Activated naive CD8-positive, alpha-beta T cell treated with anti-CD3 and anti-CD28 coated beads for 36 hours (primary cell): ENCODE data around the gene RNASE8. TPM values are rescaled to one million over a fixed set of nuclear protein-coding genes. Genes with fewer than 3 reads are reported as not detected.

ENCODE experiments used
- DNase-seq: peaks from one replicate; pipeline ENCODE4 v3.0.0; 2021
- H3K27ac Mint-ChIP-seq: one replicate; pipeline ENCODE4 v1.8.0; 2022; ENCODE audit warnings: mild to moderate bottlenecking, moderate library complexity, mixed read lengths
- H3K27me3 Mint-ChIP-seq: one replicate; pipeline ENCODE4 v1.8.0; 2022; ENCODE audit warnings: mild to moderate bottlenecking, mixed read lengths
- H3K36me3 Mint-ChIP-seq: one replicate; pipeline ENCODE4 v1.8.0; 2021; ENCODE audit warnings: mild to moderate bottlenecking, mixed read lengths
- H3K4me1 Mint-ChIP-seq: one replicate; pipeline ENCODE4 v1.8.0; 2021; ENCODE audit warnings: mixed read lengths
- H3K4me3 Mint-ChIP-seq: one replicate; pipeline ENCODE4 v1.8.0; 2022; ENCODE audit warnings: mild to moderate bottlenecking, moderate library complexity, mixed read lengths
- H3K9me3 Mint-ChIP-seq: one replicate; pipeline ENCODE4 v1.8.0; 2022; ENCODE audit warnings: mixed read lengths
- total RNA-seq, 2 experiments: library from RNA; stranded (reverse); gene quantifications; one replicate each; pipeline ENCODE4 v1.2.3, GENCODE V29; 2021

RNASE8 gene
- total RNA-seq, 2 experiments from 2014 or later = not detected

DNA sequence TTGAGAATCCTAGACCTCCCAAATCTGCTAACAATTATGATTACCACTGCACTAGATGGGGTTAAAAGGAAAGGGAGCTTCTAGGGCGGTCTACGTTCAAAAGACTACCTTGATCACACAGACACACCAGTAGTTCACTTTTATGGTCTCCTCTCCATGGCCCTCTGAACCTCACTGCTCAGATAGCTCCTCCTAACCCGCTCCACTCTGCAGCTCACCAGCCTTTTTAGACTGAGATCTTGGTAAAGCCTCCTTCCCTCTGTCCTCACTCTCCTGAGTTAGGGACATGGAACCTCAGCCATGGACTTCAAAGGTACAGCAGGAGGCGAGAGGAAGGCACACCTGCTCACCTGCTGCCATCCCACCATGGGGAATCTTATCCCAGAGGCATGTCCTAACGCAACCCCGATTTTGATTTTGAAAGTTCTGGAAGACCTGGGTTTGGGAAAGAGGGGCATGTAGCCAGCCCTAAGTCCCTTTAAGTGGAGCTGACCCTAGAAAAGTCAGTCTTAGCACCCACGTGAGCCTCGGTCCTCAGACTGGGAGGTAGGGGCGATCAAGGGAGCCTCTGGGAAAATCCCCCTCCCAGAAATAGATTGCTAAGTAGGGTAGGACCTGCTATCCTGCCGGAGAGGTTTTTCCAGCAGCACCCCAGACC lies 39.5 kb downstream of the RNASE8 start:
- Mint-ChIP-seq H3K27me3 (no peaks in the 10 kb centered on the region), H3K9me3 (no peaks in the 10 kb centered on the region), H3K27ac (no peak overlapping the region), H3K4me1 (peaks cover 25% of the 10 kb centered on the region), H3K4me3 (peak overlapping the region; percentile 69), H3K36me3 (no peaks in the 10 kb centered on the region)
- DNase-seq = no peak

DNA sequence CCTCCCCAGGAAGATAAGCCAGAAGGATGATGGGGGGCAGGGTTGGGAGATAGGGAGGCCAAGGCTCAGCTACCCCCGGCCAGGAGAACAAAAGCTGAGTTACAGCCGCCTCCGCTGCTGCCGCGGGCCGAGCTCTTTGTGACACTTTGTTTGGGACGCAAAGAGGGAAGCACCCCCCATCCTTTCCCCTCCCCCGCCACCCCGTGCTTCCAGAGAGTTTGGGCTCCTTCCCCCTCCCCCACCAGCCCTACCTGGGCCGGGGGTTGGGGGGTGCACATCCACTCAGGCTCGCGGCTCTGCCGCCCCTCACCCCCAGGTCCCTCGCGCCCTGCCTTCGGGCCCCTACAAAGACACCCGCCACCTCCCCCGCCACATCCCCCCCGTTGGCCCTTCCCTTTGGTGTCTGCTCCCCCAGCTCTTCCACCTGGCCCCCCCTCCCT lies 40.0 kb downstream of the RNASE8 start:
- Mint-ChIP-seq H3K4me3 (peak overlapping the region; percentile 69), H3K27ac (no peak overlapping the region)

DNA sequence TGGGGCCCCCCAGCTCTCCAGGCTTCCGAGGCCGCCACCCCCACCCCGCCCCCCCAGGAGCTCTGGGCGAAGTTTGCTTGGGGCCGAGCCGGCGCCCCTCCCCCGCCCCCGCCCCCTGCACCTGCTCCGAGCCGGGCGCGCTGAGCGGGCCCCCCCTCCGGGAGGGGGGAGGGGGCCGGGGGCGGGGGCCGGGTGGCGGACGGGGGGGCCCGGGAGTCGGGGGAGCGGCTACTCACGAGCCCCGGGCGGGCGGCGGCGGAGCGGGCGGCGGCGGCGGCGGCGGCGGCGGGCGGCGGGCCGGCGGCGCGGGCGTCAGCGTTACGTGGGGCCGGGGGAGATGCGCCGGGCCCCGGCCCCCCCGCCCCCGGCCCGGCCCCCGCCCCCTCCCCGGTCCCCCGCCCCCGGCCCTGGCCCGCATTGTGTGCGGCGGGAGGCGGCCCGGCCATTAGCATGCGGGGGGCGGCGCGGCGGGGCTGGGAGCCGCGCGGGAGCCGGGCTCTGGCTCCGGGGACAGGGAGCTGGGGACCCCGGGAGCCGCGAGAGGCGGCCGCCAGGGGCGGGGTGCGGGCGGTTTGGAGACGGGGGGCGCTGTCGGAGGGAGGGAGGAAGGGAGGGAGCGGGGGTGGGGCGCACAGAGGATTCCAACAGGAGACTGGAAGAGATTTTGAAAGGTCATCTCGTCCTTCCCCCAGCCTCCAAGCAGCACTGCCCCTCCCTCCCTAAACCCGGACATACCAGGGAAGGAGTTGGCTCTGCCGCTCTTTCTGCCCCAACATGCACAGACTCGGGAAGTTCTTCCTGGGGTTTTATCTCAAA lies 40.7 kb downstream of the RNASE8 start, which contains the start of gene ZNF219:
Gene ZNF219 (minus strand): TSS at position 580 of the 816 bp plus-strand sequence. CDS start 5,064 bp downstream, outside the sequence.
- Mint-ChIP-seq H3K4me1 (peaks cover 27% of the 10 kb centered on the region), H3K9me3 (no peaks in the 10 kb centered on the region), H3K4me3 (peak within 1 kb of the TSS; percentile 80), H3K27ac (peak within 1 kb of the TSS; percentile 44), H3K36me3 (no peaks in the 10 kb centered on the region), H3K27me3 (no peaks in the 10 kb centered on the region)
- DNase-seq = peak; percentile 41

More for the DNA sequence above, 40.0 kb downstream of the RNASE8 start:
- H3K36me3 Mint-ChIP-seq = no peaks in the 10 kb centered on the region
- H3K9me3 Mint-ChIP-seq = no peaks in the 10 kb centered on the region
- H3K4me1 Mint-ChIP-seq = peaks cover 26% of the 10 kb centered on the region
- DNase-seq = no peak
- no peaks in the 10 kb centered on the region for H3K27me3 Mint-ChIP-seq

DNA sequence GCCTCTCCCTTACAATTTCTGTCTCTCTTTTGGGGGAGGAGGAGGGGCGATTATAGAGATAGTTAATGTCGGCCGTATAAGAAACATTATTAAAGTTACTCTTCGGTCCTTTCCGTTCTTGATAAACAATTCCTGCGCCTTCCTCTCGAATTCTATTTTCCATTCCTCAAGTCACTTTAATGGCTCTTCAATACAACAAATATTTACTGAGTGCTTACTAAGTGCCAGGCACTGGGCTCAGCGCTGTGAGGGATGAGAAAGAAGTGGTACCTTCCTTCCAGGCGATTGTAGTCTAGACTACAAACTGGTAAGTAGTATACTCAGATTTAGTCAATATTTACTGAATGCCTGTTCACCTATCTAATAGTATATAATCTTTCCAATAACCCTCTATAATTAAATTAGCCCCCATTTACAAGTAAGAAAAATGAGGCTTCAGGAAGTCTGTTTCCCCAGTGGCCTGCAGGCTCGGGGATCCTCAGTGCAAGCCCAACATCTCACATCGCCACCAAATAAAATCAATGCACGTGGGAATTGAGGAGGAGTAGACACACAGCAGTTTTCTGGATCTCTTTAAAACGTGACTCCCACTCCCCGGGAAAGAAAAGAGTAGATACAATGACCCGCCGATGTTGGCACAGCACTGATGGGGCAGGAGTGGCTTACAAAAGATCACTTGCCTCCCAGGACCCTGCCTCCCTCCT lies 41.4 kb downstream of the RNASE8 start:
- H3K36me3 Mint-ChIP-seq = no peaks in the 10 kb centered on the region

DNA sequence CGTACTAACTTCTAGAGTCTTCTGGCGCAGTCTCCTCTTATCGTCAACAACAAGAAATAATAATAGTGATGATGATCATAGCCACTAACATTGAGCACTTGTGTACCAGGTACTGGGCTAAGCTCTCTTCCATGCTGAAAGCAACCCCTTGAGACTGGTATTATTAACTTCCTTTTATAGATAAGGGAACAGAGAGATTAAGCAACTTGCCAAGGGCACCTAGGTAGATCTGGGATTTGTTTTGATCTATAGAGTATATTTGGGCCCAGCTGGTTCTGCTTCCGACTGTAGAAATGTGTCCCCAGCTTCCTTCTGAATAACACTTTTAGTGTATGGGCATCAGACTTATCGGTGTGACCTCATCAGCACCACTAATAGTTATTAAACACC lies 42.0 kb downstream of the RNASE8 start:
- no peaks in the 10 kb centered on the region for H3K36me3 Mint-ChIP-seq
- H3K27me3 Mint-ChIP-seq = no peaks in the 10 kb centered on the region
- peak overlapping the region; percentile 15 for H3K4me3 Mint-ChIP-seq
- H3K4me1 Mint-ChIP-seq = peaks cover 31% of the 10 kb centered on the region
- no peak for DNase-seq
- no peak overlapping the region for H3K27ac Mint-ChIP-seq
- no peaks in the 10 kb centered on the region for H3K9me3 Mint-ChIP-seq

More for the DNA sequence above, 41.4 kb downstream of the RNASE8 start:
- no peaks in the 10 kb centered on the region for H3K27me3 Mint-ChIP-seq
- H3K4me3 Mint-ChIP-seq = peak overlapping the region; percentile 80
- H3K27ac Mint-ChIP-seq = peak overlapping the region; percentile 44
- DNase-seq = no peak
- peaks cover 29% of the 10 kb centered on the region for H3K4me1 Mint-ChIP-seq
- H3K9me3 Mint-ChIP-seq = no peaks in the 10 kb centered on the region

DNA sequence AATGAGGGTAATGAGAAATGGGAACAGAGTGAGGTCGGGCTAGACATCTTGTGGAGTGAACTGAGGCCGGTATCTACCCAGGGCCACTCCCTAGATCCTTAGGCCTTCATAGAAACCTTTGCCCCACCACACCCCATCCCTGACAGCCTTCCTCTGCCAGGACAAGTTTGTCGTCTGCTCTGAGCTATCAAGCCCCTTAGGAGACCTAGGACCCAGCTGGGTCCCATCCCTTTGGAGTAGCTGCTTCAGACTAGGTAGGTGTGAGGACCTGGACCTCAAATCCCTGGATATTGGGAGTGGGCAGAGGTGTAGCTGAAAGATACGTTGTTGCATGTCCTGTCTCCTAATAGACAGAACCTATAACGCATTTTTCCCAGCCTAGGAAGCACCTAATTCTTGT lies 43.3 kb downstream of the RNASE8 start, which contains the start of gene TMEM253:
Gene TMEM253 (plus strand): TSS at position 136 of the 400 bp plus-strand sequence. CDS start 278 bp downstream, outside the sequence.
- Mint-ChIP-seq H3K4me3 (no peak within 1 kb of the TSS), H3K4me1 (peaks cover 34% of the 10 kb centered on the region), H3K9me3 (no peaks in the 10 kb centered on the region), H3K36me3 (no peaks in the 10 kb centered on the region), H3K27ac (no peak within 1 kb of the TSS), H3K27me3 (no peaks in the 10 kb centered on the region)
- DNase-seq = no peak

DNA sequence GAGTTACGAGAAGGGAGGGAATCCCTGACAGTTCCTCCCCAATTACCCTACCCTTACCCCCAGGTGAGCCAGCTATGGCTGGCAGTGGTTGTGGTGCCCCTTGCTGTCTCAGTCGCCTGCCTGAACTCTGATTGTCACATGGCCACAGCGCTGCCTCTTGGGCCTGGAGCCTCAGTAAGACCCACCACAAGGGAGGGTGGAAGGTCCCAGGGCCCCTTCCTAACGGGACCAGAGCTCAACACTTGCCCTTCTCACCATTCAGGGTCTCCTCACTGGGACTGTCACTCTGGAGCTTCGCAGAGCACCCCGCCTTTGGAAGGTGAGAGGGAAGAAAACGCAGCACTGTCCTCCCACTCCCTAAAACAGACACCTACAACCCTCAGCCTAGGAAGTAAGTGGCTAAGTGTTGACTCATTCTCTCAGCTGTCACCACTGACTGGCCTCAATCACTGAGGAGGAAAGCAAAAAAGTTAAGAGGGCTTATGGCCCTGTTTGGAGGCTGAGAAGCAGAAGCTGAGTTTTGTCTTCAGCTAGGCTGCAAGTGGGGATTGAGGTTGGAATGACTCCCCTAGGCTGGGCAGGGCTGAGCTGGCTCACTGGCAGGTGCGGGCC lies 44.3 kb downstream of the RNASE8 start:
- Mint-ChIP-seq H3K4me1 (peaks cover 39% of the 10 kb centered on the region), H3K27ac (no peak overlapping the region), H3K36me3 (no peaks in the 10 kb centered on the region), H3K9me3 (no peaks in the 10 kb centered on the region), H3K27me3 (no peaks in the 10 kb centered on the region), H3K4me3 (peak overlapping the region; percentile 30)
- no peak for DNase-seq

DNA sequence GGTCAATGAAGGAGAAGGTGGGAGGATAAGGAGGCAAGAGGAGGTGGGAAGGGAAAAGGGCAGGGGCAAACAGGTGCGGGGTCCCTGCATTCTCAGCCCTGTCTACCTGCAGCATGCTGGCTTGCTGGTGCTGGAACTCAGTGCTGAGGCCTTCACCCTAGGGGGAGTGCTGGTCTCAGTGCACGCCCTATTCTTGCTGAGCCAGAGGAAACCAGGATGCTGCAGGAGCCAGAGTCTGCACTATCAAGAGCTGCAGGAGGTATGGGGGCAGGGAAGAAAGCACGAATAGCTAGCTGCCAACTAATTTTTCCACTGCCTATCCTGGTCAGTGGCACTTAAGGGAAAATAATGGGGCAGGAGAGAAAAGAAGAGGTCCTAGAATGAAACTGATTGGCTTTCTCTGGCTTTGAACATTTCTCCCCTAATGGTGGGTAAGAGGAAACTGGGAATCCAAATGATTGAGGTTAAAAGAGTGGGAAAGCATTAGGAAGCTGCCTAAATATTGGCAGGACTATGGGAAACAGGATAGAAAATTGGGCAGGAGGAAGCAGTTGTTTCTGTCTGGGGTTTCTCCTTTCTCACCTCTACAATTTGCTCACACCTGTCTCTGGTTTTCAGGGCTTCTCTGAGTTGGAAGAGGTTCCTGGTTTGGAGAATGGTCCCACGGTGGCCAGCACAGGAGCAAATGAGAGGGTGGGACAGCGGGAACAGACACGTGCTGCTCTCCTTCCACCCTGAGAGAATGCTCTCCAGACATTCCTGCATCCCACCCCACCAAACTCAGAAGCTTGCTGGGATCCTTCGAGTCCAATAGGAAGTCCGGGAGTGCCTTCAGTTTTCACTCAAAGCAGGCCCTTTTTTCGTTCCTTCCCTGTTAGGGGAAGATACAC lies 45.1 kb downstream of the RNASE8 start:
- H3K4me3 Mint-ChIP-seq = peak overlapping the region; percentile 96
- H3K36me3 Mint-ChIP-seq = no peaks in the 10 kb centered on the region
- no peaks in the 10 kb centered on the region for H3K27me3 Mint-ChIP-seq
- H3K4me1 Mint-ChIP-seq = peaks cover 34% of the 10 kb centered on the region
- no peak overlapping the region for H3K27ac Mint-ChIP-seq
- no peaks in the 10 kb centered on the region for H3K9me3 Mint-ChIP-seq
- no peak for DNase-seq

DNA sequence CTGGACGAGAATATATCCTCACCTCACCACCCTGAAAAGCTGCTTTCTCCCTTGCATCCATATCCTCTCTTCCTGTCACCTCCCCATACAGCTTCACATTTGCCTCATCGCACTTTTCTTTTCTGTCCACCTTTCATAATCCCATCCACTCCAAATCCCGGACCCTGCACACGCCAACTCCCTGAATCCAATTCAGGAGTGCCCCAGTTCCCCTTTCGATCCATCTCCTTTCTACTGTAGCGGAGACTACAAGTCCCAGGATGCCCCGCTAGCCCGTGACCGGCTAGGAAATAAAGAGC lies 45.7 kb downstream of the RNASE8 start:
- peak overlapping the region; percentile 96 for H3K4me3 Mint-ChIP-seq
- H3K4me1 Mint-ChIP-seq = peaks cover 34% of the 10 kb centered on the region
- peak overlapping the region; percentile 81 for H3K27ac Mint-ChIP-seq
- no peak for DNase-seq
- no peaks in the 10 kb centered on the region for H3K36me3 Mint-ChIP-seq
- H3K9me3 Mint-ChIP-seq = no peaks in the 10 kb centered on the region
- H3K27me3 Mint-ChIP-seq = no peaks in the 10 kb centered on the region

DNA sequence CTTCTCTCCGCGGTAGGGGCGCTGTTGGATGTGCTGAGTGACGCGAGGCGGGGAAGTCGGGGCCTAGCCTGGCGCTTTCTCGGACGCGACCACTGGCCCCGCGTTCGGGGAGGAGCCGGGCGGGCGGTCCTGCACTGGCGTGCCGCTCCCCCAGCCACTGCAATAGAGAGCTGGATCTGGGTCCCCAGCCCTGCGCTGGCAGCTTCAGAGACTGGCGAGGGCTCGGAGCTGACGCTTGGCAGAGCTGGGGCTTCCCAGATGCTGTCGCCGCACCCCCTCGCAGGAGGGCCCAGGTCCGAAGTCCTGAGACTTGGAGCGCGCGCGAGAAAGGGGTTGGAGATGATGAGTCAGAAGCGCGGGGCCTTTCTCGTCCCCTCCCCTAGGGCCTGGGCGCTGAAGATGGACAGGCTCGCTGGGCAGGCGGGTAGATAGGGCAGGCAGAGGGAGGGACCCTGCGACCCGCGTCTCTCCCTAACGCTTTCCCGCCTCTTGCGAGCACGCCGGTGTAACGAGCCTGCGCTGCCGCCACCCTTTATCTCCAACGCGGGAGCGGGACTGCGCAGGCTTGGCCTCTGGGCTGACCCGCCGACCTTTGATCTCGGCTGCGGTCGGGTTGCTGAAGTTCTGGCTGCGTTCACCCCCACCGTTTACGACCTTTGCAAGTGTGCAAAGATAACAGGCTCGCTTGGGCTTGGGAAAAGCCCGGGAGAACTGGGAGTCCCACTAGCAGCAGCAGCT lies 46.3 kb downstream of the RNASE8 start:
- Mint-ChIP-seq H3K4me1 (peaks cover 34% of the 10 kb centered on the region), H3K4me3 (peak overlapping the region; percentile 96), H3K27ac (peak overlapping the region; percentile 90), H3K27me3 (no peaks in the 10 kb centered on the region), H3K36me3 (no peaks in the 10 kb centered on the region), H3K9me3 (no peaks in the 10 kb centered on the region)
- peak; percentile 93 for DNase-seq

DNA sequence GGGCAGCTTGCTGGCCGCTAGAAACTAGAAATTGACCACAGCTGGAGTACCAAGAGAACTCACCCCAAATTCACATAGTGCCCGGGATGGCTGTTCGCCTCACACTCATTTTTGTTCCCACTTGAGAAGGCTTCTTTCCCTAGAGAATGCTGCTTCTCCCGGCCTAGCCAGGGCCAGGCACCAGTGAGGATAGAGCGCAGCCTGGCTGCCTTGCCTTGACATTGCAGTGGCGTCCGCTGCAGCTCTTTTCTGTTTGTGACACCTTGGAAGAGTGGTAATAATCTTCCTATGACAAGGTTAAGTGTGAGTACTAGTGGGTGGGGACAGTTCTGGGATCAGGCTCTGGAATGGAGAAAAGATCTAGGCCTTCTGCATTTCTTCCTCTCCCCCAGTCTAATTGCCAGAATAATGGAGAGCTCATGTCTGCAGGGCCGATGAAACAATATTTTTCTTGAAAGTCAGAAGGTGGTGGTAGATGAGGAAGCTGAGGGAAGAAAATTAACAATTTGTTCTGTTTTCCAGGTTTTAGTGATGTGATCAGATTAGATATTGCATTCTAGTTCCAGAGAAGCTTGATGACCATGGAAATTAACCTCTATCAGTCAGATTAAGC lies 46.9 kb downstream of the RNASE8 start:
- H3K4me1 Mint-ChIP-seq = peaks cover 29% of the 10 kb centered on the region
- no peaks in the 10 kb centered on the region for H3K36me3 Mint-ChIP-seq
- peak; percentile 64 for DNase-seq
- H3K27me3 Mint-ChIP-seq = no peaks in the 10 kb centered on the region
- peak overlapping the region; percentile 90 for H3K27ac Mint-ChIP-seq
- H3K9me3 Mint-ChIP-seq = no peaks in the 10 kb centered on the region
- H3K4me3 Mint-ChIP-seq = peak overlapping the region; percentile 96

DNA sequence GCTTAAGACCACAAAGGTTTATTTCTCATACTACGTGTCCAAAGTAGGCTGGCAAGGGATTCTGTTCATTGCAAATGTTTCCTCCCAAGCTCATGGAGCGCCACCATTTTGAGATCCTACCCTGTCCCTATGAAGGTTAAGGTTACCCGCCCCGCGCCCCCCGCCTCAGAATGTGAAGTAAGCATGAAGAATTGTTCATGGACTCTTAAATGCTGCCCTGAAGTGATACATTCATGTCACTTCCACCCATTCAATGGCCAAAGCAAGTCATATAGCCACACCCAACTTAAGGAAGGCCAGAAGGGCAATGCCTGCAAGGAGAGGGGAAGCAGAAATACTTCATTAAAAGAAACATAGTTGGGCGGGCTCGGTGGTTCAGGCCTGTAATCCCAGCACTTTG lies 47.5 kb downstream of the RNASE8 start:
- DNase-seq = no peak
- H3K36me3 Mint-ChIP-seq = no peaks in the 10 kb centered on the region
- peak overlapping the region; percentile 96 for H3K4me3 Mint-ChIP-seq
- no peak overlapping the region for H3K27ac Mint-ChIP-seq
- no peaks in the 10 kb centered on the region for H3K9me3 Mint-ChIP-seq
- no peaks in the 10 kb centered on the region for H3K27me3 Mint-ChIP-seq
- H3K4me1 Mint-ChIP-seq = peaks cover 27% of the 10 kb centered on the region

DNA sequence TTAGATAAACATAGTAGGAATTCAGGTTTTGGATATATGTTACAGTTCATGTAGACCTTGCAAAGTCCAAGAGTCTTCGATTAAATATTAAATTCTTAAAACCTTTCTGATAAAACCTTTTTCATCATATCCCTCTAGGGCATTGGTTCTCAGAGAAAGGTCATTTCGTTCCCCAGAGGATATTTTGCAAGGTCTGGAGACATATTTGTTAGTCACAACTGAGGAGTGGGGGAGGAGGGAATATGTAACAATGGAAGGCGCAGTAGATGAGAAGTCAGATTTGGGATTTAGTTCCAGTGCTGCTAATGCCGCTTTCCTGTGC lies 48.5 kb downstream of the RNASE8 start:
- no peaks in the 10 kb centered on the region for H3K36me3 Mint-ChIP-seq
- H3K27me3 Mint-ChIP-seq = no peaks in the 10 kb centered on the region
- H3K9me3 Mint-ChIP-seq = no peaks in the 10 kb centered on the region
- peaks cover 27% of the 10 kb centered on the region for H3K4me1 Mint-ChIP-seq
- no peak overlapping the region for H3K4me3 Mint-ChIP-seq
- DNase-seq = no peak
- H3K27ac Mint-ChIP-seq = no peak overlapping the region
